SK-N-SH (cell line): ENCODE measurements around the gene AGXT.

ENCODE experiments used
- CHD2 ChIP-seq: fragments of 150-350 bp; IDR thresholded peaks from 2 replicates; pipeline ENCODE4 v1.6.1; 2018; ENCODE audit warnings: low read length; ENCODE audit not compliant: partially characterized antibody
- EP300 ChIP-seq, 2 experiments: IDR thresholded peaks; 2 replicates each; pipeline versions ENCODE4 v1.4.0 to v1.6.1; 2012; ENCODE audit warnings: borderline replicate concordance in 1 of 2, low read depth in 1 of 2, low read length in 1 of 2
- FOXJ3 ChIP-seq: sonication (generic); formaldehyde crosslinking; IDR thresholded peaks from 2 replicates; pipeline ENCODE4 v1.5.1; 2020; ENCODE audit warnings: mild to moderate bottlenecking, missing genetic modification reagents
- FOXM1 ChIP-seq: IDR thresholded peaks from 2 replicates; pipeline ENCODE4 v1.4.0; 2012; ENCODE audit warnings: low read depth, mild to moderate bottlenecking
- JUND ChIP-seq: IDR thresholded peaks from 2 replicates; pipeline ENCODE4 v1.4.0; 2012
- RAD21 ChIP-seq: IDR thresholded peaks from 2 replicates; pipeline ENCODE4 v1.6.1; 2012; ENCODE audit warnings: mild to moderate bottlenecking, low read length
- TAF1 ChIP-seq: IDR thresholded peaks from 2 replicates; pipeline ENCODE4 v1.6.1; 2012; ENCODE audit warnings: low read depth, mild to moderate bottlenecking, low read length, moderate library complexity, borderline replicate concordance
- TEAD4 ChIP-seq: IDR thresholded peaks from 2 replicates; pipeline ENCODE4 v1.4.0; 2012; ENCODE audit warnings: mild to moderate bottlenecking, borderline replicate concordance; ENCODE audit not compliant: insufficient read depth
- TF ChIP-seq, protein P1 (sequence below): fragments of 200-600 bp; sonication (generic); IDR thresholded peaks from 2 replicates; pipeline ENCODE4 v1.6.1; 2017; ENCODE audit warnings: antibody characterized with exemption, mild to moderate bottlenecking, moderate library complexity
- TF ChIP-seq, protein P2 (sequence below): IDR thresholded peaks from 2 replicates; pipeline ENCODE4 v1.4.0; 2012; ENCODE audit warnings: low read depth
- TF ChIP-seq, protein P3 (sequence below): IDR thresholded peaks from 2 replicates; pipeline ENCODE4 v1.6.1; 2012; ENCODE audit warnings: mild to moderate bottlenecking, low read depth, low read length, moderate library complexity
- TF ChIP-seq, protein P4 (sequence below): fragments of 150-350 bp; IDR thresholded peaks from 2 replicates; pipeline ENCODE4 v1.6.1; 2017; ENCODE audit warnings: antibody characterized with exemption, low read length, low read depth, borderline replicate concordance
- TF ChIP-seq, protein P5 (sequence below): fragments of 150-350 bp; IDR thresholded peaks from 2 replicates; pipeline ENCODE4 v1.6.1; 2016; ENCODE audit warnings: mild to moderate bottlenecking, low read depth, low read length

DNA sequence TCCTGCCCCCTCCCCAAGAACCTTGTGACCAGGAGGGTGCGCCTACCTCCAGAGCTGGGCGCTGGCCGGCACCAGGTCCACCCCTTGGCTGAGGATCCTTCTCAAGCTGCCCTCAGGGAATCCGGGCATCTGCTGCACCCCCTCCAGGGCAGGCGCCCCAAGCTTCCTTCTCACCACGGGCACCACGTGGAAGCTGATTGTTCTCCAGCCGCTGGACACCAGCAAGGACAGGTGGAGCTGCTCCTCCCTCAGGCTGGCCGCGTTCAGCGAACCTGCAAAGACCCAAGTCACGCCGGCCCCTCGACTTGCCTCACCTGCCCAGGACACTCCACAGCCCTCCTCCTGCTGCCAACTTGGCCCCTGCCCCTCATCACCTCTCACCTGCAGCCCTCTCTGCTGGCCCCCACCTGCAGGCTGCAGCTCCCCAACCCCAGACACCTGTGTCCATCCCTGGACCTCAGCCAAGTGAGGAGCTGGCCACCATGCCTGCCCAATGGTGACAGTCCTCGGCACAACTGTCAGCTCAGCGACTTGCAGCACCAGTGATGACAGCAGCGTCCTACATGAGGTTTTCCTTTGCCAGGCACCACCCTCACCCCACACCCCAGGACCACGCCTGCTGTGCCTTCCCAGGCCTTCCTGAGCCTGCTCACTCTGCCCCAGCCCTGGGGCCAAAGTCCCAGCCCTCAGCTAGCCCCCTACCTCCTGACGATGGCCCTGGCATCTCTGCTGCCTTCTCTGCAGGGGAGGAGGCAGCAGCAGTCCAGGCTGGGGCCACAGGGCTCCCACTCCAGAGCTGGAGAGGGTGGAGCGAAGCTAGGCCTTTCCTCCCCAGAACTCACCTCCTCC lies 23.1 kb downstream of the AGXT start:
- TF ChIP-seq TAF1 = no peak
- TF ChIP-seq FOXJ3 (CRISPR knock-in tag) = no peak
- TF ChIP-seq RAD21 = no peak
- no peak for TF ChIP-seq EP300 (IDR thresholded peaks at IDR 0.05; ENCODE audit: borderline replicate concordance in 1 of 2, low read depth in 1 of 2, low read length in 1 of 2)
- TF ChIP-seq, protein P1, sequence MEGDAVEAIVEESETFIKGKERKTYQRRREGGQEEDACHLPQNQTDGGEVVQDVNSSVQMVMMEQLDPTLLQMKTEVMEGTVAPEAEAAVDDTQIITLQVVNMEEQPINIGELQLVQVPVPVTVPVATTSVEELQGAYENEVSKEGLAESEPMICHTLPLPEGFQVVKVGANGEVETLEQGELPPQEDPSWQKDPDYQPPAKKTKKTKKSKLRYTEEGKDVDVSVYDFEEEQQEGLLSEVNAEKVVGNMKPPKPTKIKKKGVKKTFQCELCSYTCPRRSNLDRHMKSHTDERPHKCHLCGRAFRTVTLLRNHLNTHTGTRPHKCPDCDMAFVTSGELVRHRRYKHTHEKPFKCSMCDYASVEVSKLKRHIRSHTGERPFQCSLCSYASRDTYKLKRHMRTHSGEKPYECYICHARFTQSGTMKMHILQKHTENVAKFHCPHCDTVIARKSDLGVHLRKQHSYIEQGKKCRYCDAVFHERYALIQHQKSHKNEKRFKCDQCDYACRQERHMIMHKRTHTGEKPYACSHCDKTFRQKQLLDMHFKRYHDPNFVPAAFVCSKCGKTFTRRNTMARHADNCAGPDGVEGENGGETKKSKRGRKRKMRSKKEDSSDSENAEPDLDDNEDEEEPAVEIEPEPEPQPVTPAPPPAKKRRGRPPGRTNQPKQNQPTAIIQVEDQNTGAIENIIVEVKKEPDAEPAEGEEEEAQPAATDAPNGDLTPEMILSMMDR = no peak
- TF ChIP-seq, protein P2, sequence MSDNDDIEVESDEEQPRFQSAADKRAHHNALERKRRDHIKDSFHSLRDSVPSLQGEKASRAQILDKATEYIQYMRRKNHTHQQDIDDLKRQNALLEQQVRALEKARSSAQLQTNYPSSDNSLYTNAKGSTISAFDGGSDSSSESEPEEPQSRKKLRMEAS = no peak
- TF ChIP-seq CHD2 = no peak
- TF ChIP-seq JUND = no peak
- TF ChIP-seq, protein P3, sequence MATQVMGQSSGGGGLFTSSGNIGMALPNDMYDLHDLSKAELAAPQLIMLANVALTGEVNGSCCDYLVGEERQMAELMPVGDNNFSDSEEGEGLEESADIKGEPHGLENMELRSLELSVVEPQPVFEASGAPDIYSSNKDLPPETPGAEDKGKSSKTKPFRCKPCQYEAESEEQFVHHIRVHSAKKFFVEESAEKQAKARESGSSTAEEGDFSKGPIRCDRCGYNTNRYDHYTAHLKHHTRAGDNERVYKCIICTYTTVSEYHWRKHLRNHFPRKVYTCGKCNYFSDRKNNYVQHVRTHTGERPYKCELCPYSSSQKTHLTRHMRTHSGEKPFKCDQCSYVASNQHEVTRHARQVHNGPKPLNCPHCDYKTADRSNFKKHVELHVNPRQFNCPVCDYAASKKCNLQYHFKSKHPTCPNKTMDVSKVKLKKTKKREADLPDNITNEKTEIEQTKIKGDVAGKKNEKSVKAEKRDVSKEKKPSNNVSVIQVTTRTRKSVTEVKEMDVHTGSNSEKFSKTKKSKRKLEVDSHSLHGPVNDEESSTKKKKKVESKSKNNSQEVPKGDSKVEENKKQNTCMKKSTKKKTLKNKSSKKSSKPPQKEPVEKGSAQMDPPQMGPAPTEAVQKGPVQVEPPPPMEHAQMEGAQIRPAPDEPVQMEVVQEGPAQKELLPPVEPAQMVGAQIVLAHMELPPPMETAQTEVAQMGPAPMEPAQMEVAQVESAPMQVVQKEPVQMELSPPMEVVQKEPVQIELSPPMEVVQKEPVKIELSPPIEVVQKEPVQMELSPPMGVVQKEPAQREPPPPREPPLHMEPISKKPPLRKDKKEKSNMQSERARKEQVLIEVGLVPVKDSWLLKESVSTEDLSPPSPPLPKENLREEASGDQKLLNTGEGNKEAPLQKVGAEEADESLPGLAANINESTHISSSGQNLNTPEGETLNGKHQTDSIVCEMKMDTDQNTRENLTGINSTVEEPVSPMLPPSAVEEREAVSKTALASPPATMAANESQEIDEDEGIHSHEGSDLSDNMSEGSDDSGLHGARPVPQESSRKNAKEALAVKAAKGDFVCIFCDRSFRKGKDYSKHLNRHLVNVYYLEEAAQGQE = no peak
- TF ChIP-seq, protein P4, sequence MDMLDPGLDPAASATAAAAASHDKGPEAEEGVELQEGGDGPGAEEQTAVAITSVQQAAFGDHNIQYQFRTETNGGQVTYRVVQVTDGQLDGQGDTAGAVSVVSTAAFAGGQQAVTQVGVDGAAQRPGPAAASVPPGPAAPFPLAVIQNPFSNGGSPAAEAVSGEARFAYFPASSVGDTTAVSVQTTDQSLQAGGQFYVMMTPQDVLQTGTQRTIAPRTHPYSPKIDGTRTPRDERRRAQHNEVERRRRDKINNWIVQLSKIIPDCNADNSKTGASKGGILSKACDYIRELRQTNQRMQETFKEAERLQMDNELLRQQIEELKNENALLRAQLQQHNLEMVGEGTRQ = no peak
- TF ChIP-seq FOXM1 = no peak
- TF ChIP-seq, protein P5, sequence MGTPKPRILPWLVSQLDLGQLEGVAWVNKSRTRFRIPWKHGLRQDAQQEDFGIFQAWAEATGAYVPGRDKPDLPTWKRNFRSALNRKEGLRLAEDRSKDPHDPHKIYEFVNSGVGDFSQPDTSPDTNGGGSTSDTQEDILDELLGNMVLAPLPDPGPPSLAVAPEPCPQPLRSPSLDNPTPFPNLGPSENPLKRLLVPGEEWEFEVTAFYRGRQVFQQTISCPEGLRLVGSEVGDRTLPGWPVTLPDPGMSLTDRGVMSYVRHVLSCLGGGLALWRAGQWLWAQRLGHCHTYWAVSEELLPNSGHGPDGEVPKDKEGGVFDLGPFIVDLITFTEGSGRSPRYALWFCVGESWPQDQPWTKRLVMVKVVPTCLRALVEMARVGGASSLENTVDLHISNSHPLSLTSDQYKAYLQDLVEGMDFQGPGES = no peak
- TF ChIP-seq TEAD4 = no peak
